ENCODE data around the gene JOSD1.

DNA sequence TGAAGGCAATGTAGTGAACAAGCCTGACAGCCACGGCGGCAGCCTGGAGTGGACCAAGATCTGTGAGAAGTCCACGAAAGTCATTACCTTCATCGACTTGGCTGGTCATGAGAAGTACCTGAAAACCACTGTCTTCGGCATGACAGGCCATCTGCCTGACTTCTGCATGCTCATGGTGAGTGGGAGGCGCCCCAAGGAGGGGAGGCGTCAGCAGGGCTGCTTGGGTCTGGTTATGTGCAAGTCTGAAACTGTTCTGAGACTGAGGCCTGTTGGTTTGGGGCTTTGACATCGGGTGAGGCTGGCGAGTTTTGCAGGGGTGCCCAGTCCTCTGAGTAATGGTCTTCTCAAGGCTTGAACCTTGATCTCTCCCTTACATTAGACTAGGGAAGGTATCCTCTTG, 16.1 kb upstream of the JOSD1 start:
- TF ChIP-seq POLR2A (IDR thresholded peaks at IDR 0.05) (no peak), EP300 (IDR thresholded peaks at IDR 0.05) (no peak)
- TF ChIP-seq, protein P1, sequence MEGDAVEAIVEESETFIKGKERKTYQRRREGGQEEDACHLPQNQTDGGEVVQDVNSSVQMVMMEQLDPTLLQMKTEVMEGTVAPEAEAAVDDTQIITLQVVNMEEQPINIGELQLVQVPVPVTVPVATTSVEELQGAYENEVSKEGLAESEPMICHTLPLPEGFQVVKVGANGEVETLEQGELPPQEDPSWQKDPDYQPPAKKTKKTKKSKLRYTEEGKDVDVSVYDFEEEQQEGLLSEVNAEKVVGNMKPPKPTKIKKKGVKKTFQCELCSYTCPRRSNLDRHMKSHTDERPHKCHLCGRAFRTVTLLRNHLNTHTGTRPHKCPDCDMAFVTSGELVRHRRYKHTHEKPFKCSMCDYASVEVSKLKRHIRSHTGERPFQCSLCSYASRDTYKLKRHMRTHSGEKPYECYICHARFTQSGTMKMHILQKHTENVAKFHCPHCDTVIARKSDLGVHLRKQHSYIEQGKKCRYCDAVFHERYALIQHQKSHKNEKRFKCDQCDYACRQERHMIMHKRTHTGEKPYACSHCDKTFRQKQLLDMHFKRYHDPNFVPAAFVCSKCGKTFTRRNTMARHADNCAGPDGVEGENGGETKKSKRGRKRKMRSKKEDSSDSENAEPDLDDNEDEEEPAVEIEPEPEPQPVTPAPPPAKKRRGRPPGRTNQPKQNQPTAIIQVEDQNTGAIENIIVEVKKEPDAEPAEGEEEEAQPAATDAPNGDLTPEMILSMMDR (IDR thresholded peaks at IDR 0.05): no peak
